KOPT-K1 (cell line): ENCODE results near the gene MIPEP.
"Not testable (repeated sequence)": the region's sequence is repeated elsewhere in the genome, so short reads cannot be mapped to it uniquely, and the experiment has no call there.

ENCODE experiments used
- H3K27ac ChIP-seq: fragments of 200-600 bp; sonication (generic); 2 replicates; pipeline ENCODE4 v1.5.1; 2016; ENCODE audit warnings: antibody characterized with exemption, mild to moderate bottlenecking, low read depth, low read length; ENCODE audit not compliant: poor library complexity, severe bottlenecking
- H3K36me3 ChIP-seq: fragments of 200-600 bp; sonication (generic); 2 replicates; pipeline ENCODE4 v1.5.1; 2017; ENCODE audit warnings: antibody characterized with exemption, mild to moderate bottlenecking, low read length, moderate library complexity; ENCODE audit not compliant: insufficient read depth
- H3K9me3 ChIP-seq: fragments of 200-600 bp; sonication (generic); 2 replicates; pipeline ENCODE4 v1.5.1; 2017; ENCODE audit warnings: antibody characterized with exemption, low read length, mild to moderate bottlenecking; ENCODE audit not compliant: insufficient read depth, poor library complexity, severe bottlenecking

The MIPEP gene

GRCh38 chr13:23770428-23770827 is 118.8 kb downstream of the MIPEP start:
- H3K9me3 ChIP-seq, result no peaks in the 10 kb centered on the region

DNA sequence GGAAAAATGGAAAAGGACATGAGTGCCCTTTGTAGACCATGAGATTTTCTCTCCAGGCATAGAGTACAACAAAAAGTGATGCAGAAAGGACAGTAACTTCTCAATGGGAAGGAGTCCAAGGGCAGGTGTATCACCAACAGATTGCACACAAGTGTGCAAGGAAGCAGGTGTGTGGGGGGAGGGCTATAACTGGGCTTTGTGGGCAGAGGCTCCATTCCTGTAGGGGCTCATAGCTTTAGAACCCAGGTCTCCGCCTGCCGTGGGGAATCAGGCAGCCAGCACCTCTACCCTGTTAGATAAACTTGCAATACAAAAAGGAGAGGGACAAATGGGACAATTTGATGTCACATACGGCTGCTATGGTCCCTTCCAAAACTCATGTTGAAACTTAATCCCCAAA is 119.8 kb downstream of the MIPEP start:
- Histone ChIP-seq H3K9me3 (no peaks in the 10 kb centered on the region), H3K27ac (no peak overlapping the region), H3K36me3 (no peaks in the 10 kb centered on the region)

More at GRCh38 chr13:23770428-23770827, 118.8 kb downstream of the MIPEP start:
- Histone ChIP-seq H3K36me3 (no peaks in the 10 kb centered on the region), H3K27ac (no peak overlapping the region)

- no peaks in the 10 kb centered on the region for H3K9me3 ChIP-seq
- H3K36me3 ChIP-seq, result no peaks in the 10 kb centered on the region
- H3K27ac ChIP-seq, result no peak overlapping the region
Measured at GRCh38 chr13:23767838-23768237, 121.4 kb downstream of the MIPEP start.

DNA sequence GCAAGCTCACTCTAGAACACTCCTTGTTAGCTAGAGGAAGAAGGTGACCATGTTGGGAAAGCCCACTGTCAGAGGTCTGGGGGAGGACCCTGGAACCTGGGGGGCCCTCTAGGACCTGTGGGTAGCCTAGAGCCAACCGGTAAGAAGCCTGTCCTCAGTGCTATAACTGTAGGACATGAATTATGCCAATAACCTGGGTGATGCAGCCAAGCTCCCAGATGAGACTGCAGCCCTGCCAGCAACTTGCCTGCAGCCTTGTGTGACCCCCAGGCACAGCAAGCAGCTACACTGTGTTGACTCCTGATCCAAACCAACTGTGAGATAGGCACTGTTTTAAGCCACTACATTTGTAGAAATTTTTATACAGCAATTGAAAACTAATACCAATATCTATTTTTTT is 122.3 kb downstream of the MIPEP start:
- Histone ChIP-seq H3K36me3 (no peaks in the 10 kb centered on the region), H3K27ac (no peak overlapping the region), H3K9me3 (no peaks in the 10 kb centered on the region)

DNA sequence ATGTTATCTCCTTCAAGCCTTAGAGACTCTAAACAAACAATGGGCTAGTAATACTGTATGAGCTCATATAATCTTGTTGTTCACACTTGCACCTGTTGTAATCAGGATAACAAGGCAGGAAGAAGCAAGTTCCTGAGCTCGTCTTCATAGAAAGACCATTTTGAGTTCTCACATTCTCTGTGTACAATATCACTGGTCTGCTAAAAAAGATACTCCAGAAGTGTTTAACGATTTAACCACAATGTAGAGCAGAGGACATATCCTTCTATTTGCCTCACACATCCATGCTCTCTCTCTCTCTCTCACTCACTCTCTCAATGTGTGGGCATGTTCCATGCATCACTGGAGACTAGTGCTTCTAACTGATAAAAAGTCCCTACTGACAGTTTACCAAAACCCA is 122.9 kb downstream of the MIPEP start:
- Histone ChIP-seq H3K9me3 (no peaks in the 10 kb centered on the region), H3K27ac (no peak overlapping the region), H3K36me3 (no peaks in the 10 kb centered on the region)

DNA sequence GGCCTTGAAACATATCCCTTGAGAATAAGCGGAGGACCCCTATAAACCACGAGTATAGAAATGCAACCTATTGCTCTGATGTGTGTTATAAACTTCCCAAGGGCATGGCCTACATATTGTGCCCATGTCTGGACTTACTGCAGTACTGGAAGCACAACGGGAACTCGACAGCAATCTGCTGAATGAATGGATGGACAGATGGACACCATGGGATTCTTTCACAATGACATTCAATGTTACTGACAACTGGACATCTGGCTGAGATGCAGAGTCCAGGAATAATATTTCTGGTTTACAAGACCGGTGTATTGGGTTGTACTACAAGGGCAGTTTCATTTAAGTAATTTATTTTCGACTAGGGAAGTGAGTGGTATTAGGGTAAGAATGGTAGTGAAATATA is 123.7 kb downstream of the MIPEP start:
- Histone ChIP-seq H3K9me3 (no peaks in the 10 kb centered on the region), H3K27ac (no peak overlapping the region), H3K36me3 (no peaks in the 10 kb centered on the region)

DNA sequence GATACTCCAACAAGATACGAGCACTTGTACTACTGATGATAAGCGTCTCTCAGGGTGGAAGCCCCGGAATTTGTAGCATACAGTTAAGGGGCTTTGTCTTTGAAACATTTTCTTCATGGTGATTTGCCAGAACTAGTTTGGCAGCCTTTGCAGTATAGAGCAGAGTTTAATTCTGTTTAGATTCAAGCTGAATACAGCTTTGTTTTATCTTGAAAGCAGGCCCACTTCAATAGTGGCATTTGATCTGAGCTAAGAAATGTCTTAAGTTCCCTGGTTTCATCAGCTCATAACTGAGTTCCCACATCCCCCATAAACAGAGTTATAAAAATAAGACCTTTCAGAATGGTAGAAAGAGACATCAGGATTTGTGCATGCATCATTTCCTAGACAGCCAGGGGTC is 125.9 kb downstream of the MIPEP start:
- Histone ChIP-seq H3K9me3 (no peaks in the 10 kb centered on the region), H3K36me3 (no peaks in the 10 kb centered on the region), H3K27ac (no peak overlapping the region)

DNA sequence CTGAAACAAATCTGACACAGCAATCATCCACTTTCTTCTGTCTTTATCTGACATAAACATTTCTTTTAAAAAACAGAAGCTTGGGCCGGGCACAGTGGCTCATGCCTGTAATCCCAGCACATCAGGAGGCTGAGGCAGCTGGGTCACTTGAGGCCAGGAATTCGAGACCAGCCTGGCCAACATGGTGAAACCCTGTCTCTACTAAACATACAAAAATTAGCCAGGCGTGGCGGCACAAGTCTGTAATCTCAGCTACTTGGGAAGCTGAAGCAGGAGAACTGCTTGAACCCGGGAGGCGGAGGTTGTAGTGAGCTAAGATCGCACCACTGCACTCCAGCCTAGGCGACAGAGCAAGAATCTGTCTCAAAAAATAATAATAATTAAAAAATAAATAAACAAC is 127.4 kb downstream of the MIPEP start:
- not testable (repeated sequence) for H3K9me3 ChIP-seq

GRCh38 chr13:23760000-23760399 is 129.2 kb downstream of the MIPEP start:
- Histone ChIP-seq H3K36me3 (no peaks in the 10 kb centered on the region), H3K27ac (no peak overlapping the region), H3K9me3 (no peaks in the 10 kb centered on the region)

More for the DNA sequence above, 127.4 kb downstream of the MIPEP start:
- H3K36me3 ChIP-seq, H3K27ac ChIP-seq: not testable (repeated sequence)

DNA sequence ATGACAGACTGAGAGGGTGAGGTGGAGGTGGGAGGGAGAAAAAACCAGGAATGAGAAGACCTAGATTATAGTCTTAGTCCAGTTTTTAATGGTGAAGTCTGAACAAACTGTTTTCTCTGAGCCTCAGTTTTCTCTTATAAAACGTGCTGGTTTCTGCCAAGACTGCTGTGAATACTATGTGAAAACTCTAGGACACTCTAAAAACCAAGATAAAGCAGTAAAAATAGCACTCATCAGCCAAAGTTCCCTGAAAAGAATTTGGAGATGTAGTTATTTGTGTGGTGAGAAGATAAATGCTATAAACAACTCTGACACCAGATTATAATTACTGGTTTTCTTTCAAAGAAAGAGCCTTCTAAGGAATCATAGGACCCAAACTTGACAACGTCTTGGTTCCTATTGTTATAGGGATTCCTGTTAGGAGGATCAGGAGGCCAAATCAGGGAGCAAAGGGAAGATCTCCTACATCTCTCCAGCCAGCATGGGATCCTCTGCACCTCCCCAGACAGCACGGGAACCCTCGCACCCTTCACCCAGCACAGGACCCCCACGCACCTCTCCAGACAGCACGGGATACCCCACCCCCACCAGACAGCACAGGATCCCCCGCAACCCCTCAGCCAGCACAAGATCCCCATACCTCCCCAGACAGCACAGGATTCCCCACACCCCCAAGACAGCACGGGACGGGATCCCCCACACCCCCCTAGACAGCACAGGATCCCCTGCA is 130.2 kb downstream of the MIPEP start:
- no peak overlapping the region for H3K27ac ChIP-seq
- H3K36me3 ChIP-seq, result no peaks in the 10 kb centered on the region
- H3K9me3 ChIP-seq, result no peaks in the 10 kb centered on the region

- Histone ChIP-seq H3K27ac (peak overlapping the region; percentile 48), H3K36me3 (no peaks in the 10 kb centered on the region), H3K9me3 (no peaks in the 10 kb centered on the region)
Measured at GRCh38 chr13:23754997-23755396, 134.2 kb downstream of the MIPEP start.

GRCh38 chr13:23754506-23754905 is 134.7 kb downstream of the MIPEP start:
- H3K9me3 ChIP-seq, result no peaks in the 10 kb centered on the region
- H3K27ac ChIP-seq, result peak overlapping the region; percentile 48
- H3K36me3 ChIP-seq, result no peaks in the 10 kb centered on the region

DNA sequence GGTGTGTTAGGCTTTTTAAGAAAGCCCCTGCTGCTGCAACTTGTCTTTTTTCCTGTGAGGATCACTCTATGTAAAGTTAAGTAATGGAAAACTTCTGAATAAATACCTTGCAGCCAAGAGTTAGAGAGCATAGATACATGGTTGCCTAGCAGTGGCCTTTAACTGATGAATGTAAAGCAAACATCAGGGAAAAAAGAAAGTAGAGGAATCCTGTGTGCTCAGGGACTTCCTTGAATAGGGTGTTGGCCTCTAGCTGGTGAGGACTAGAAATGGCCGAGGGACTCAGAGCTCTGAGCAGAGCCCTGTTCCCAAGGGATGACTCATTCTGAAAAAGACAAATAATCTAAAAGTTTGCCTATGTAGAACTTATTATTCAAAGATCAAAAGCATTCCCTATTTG is 135.7 kb downstream of the MIPEP start:
- Histone ChIP-seq H3K9me3 (no peaks in the 10 kb centered on the region), H3K27ac (no peak overlapping the region), H3K36me3 (no peaks in the 10 kb centered on the region)

DNA sequence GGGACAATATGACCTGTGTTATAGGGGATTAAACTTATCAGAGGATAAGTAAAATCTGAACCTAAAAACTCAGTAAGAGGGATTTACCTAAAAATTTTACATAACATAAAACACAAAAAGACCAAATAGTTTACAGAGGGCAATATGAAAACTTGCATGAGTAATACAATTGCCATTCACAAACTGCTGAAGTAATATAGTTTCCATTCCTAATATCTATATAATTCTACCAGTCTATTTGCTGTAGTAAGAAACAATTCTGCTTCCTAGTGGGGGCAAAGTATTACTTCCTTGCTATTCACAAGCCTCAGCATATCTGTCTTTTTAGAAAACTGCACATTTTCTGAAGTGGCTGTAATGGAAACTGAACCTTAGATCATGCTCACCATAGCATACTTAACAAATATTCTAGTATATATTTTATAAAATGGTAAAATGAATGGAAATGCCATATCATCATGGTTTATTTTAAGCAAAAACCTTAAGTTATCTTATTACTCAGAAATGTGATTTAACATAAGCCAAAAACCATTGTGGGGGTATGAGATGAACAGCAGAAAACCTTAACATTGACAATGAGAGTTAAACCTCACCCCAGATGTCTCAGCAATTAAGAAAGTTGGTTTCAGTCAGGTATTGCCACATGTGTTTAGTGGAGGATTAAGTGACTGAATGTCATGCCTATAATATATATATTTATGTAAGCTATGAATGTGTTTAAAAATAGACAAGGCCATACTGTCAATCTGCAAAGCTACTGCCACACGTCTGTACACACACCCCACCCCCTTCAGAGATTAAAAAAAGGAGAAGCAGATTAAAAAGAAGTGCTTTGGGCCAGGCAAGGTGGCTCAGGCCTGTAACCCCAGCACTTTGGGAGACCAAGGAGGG is 136.8 kb downstream of the MIPEP start:
- H3K27ac ChIP-seq, result no peak overlapping the region
- no peaks in the 10 kb centered on the region for H3K9me3 ChIP-seq
- H3K36me3 ChIP-seq, result no peaks in the 10 kb centered on the region

DNA sequence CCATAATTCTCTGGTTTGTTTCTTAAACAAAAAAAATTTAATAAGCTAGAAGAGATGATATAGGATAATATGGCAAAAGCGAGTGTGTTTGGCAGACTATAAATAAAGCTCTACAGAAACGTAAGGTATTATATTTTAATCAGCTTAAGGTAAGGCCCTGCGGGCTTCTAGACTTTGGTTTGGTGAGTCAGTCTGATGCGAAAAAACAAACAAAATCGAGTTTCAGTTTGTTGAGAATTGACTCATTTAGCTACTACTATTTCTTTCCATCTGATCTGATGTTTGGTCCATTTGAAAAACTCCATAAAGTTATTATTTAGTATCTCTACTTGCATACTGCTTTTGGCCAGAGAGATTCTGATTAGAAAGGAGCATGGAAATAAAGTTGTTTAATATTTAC is 138.0 kb downstream of the MIPEP start:
- no peak overlapping the region for H3K27ac ChIP-seq
- H3K36me3 ChIP-seq, result no peaks in the 10 kb centered on the region
- H3K9me3 ChIP-seq, result no peaks in the 10 kb centered on the region
